ENCODE measurements around the gene IKZF2.

Gene IKZF2

GRCh38 chr2:213151437-213152064 lies at the start of gene IKZF2:
Gene IKZF2 (minus strand): TSS chr2:213151612. CDS start chr2:213148629, 2,983 bp downstream.
- DNase-seq (ENCODE audit: low read depth in 2 of 2), result peak; percentile 41

DNA sequence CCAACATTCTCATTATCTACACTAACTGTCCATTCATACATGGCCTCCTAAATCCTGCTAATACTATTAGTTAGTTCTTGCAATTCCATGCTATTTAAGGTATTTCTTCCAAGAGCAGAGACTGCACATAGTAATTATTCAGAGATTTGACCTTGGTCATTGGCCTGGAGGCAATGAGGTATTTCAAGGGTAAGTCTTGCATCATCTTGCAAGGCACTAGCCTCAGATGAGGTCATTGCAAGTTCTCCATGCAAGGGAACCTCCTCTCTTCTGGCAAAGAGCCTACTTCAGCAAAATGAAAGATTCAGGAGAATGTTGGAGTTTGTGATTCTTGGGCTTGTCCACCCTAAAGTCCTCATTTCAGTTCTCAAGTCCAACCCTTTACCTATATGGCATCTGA lies 48.5 kb upstream of the IKZF2 start:
- DNase-seq (ENCODE audit: low read depth in 2 of 2), result no peak

DNA sequence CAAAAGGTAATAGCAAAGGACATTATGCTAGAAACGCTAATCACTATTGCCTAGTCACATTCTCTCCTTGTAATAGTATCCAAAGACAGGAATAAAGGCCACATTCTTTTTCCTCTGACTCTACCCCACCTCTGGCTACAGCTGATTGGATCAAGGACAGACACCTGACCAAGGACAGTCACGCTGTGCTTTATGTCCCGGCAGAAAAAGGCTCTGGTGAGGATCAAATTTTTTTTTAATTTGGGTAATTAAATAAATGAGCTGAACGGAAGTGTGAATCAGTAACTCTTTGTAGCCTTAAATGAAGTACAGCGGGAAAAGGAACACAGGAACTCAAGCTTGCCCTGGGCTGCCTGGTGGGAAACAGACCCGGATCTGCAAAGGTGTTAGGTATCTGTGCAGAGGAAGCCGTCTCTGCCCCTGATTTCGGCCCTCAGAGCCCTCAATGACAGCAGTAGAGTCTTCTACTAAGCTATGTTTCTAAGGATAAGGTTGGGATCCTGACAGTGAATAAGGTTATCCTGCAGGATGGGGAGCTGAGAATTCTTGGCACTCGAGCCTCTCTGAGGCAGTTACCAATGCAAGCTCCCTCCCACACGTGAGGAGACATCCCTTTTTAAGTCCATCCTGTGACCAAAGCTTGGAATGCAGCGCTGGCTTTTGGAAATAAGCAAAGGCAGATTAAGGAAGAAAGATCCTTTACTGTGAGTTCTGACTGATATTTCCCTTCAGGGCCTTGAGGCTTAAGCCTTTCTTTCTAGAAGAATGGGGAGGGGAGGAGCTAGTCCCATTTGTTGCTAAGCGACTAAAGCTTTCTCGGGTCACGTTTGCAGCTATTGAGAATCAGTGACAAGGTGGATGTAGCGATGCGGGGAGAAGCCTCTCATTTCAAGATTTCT lies 37.8 kb upstream of the IKZF2 start:
- DNase-seq (ENCODE audit: low read depth in 2 of 2), result no peak

- DNase-seq (ENCODE audit: low read depth in 2 of 2), result no peak
Measured at GRCh38 chr2:213188533-213188867, 37.1 kb upstream of the IKZF2 start.

DNA sequence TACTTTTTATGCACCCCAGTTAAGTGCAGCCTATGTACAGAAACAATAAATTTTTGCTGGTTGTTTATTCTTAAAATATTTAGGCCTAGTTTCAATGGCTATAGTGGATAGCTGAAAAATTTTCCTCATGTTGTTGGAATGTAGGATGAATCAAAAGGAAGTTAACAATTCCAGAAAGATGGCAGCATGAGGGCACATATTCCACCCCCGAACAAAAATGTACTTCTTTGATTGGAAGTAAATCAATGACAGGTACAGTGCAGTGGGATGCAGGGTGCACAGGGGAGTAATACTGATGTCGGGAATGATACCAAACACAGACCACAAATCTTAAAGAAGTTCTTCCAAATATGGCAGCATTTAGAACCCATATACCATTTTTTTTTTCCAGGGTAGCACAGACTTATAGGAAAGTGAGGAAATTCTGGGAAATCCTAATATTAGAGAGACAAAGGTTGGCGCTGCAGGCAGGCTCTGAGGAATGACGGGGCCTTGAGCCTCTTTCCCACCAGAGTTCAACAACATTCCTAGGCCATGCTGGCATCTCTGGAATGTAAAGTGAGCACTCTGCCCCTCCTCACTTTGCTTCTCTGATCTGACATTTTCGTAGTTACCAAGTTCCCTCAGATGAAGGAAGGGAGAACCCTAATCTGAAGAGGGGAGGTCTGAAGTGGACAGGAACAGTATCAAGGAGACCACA lies 36.6 kb upstream of the IKZF2 start:
- DNase-seq (ENCODE audit: low read depth in 2 of 2), result no peak

DNA sequence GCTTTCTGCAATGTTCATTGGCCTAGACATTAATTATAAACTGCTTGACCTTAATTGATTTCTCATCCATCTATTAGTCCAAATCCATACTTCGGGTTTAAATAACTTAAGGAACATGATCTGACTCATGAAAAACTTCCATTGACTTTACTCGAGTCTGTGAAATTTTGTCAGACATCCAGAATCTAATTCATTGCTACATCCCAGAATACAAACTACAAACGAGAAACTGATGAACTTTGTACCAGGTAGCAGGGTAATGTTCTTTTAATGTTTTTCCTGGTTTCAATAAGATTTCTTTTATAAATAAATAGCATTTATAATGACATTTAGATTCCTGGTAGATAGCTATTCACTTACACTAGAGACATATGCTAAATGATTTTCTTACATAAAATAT lies 36.0 kb upstream of the IKZF2 start:
- DNase-seq (ENCODE audit: low read depth in 2 of 2), result no peak

- no peak for DNase-seq (ENCODE audit: low read depth in 2 of 2)
Measured at GRCh38 chr2:213185147-213185822, 33.9 kb upstream of the IKZF2 start.

- no peak for DNase-seq (ENCODE audit: low read depth in 2 of 2)
Measured at GRCh38 chr2:213181712-213182111, 30.3 kb upstream of the IKZF2 start.

GRCh38 chr2:213177679-213178078 lies 26.3 kb upstream of the IKZF2 start:
- DNase-seq (ENCODE audit: low read depth in 2 of 2), result no peak

DNA sequence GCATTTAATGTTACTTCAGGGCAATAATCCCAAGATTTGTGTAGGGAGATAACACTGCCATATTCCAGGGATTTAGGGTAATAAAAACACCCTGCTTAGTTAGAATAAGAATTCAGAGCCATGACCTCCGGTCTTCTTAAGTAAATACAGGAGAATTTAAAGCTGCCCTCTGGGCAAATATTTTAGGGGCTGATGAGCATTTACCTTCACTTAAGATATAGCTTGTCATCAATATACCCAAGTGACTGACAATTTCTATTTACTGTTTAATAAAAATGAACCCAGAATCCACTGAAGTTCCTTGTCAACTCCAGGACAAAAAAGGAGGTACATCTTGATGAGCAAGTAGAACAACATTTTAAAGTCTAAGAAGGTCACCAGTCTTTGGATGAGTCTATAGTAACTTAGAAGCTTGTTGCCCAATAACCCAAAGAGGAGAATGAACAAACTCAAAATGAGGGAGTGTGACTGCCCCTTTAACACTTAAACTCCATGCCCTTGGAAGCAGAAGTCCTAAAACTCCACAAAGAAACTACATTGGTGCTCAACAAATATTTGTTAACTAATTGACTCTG lies 24.3 kb upstream of the IKZF2 start:
- DNase-seq (ENCODE audit: low read depth in 2 of 2), result no peak

DNA sequence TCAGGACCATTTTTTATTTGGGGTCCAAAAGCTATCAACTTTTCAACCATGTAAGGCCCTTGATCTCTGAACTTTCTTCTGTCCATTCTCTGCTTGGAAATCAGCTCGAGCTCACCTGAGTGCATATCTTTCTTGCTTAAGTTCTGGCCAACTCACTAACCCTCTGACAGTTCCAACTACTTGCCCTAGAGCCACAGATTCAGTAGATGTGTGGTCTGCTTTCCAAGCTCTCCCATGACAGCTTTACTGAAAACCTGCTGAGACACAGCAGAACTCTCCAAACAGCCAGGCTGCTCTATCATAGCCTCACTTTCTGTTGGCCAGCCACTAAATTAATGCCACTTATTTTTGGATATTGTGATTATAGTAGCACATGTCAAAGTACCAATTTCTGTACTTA lies 21.2 kb upstream of the IKZF2 start:
- no peak for DNase-seq (ENCODE audit: low read depth in 2 of 2)

DNA sequence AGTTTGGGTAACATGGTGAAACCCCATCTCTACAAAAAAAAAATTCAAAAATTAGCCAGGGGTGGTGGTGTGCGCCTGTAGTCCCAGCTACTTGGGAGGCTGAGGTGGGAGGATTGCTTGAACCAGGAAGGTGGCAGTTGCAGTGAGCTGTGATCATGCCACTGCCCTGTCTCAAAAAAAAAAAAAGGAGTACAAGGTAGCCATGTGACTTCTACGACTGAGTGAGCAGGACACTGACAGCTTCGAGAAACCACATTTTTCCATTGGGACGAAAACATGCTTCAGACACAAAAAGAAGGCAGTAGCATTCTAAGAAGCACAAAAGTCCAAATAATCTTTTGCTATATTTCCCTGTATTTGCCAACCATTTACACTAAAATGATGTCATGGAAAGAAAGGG lies 19.7 kb upstream of the IKZF2 start:
- no peak for DNase-seq (ENCODE audit: low read depth in 2 of 2)

GRCh38 chr2:213167271-213167930 lies 16.0 kb upstream of the IKZF2 start:
- DNase-seq (ENCODE audit: low read depth in 2 of 2), result no peak

DNA sequence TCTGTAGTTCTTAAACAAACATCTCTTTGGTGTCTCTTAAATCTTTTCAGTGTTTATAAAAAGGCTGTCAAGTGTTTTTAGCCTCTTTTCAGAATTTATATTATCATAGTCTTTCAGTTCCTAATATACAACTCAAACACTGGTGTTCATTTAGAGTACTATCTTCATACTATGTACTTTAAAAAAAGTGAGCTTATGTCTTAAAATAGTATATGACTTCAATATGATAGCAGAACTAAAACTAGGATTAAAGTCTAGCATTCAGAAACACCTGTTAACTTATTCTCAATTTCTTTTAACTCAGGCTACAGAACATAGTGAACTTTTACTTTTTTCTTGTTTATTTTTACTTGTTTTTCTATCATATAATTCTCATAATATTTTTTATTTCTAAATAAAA lies 14.7 kb upstream of the IKZF2 start:
- no peak for DNase-seq (ENCODE audit: low read depth in 2 of 2)

DNA sequence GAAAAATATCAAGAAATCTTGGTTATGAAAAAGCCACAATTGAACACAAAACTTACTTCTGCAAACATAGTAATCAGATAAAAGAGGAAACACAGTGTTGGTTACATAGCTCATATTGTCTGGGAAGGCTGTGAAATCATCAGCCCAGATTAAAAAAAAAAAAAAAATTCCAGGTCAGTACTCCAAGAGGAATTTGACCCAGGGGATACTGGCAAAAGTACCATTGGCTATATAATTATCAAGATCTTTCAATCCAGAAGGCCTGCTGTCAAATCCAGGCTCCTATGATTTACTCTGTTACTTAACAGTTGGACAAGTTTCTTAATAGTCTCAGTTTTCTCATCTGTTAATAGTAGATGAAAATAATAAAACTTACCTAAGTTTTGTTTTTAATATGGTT lies 12.9 kb upstream of the IKZF2 start:
- DNase-seq (ENCODE audit: low read depth in 2 of 2), result no peak

- no peak for DNase-seq (ENCODE audit: low read depth in 2 of 2)
Measured at GRCh38 chr2:213162516-213163118, 11.2 kb upstream of the IKZF2 start.

DNA sequence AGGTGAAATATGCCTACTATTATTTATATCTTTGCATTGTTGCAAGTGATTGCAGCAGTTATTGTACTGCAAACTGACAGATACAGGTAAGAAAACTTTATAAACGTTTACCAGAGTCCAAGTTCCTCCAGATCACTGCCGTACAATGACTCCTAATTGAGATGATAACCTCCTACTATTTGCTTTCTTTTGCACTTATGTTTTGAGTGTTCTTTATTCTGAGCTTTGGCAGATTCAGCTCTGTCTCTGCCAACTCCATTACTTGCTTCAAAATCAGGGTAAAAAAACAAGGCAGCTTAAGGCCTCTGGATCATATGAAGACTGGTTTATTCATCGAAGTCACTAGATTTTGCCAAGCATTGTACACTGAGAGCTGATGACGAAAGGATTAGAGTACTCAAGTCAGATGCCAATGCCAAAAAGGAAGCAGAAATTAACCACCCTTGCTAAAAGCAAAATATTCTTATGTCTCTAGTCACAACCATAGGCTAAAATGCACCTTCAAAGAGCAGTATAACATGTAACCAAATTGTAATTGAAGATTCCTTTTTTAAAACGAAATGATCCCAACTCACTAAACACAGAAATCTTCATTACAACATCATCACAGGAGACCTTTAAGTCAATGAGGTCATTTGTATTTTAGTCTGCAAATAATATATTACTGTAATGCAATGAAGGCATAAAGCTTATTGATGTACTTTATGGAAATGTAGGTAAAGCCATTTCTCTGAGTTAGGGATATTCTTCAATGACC lies 10.5 kb upstream of the IKZF2 start:
- no peak for DNase-seq (ENCODE audit: low read depth in 2 of 2)

GRCh38 chr2:213159768-213160167 lies 8.4 kb upstream of the IKZF2 start:
- no peak for DNase-seq (ENCODE audit: low read depth in 2 of 2)

DNA sequence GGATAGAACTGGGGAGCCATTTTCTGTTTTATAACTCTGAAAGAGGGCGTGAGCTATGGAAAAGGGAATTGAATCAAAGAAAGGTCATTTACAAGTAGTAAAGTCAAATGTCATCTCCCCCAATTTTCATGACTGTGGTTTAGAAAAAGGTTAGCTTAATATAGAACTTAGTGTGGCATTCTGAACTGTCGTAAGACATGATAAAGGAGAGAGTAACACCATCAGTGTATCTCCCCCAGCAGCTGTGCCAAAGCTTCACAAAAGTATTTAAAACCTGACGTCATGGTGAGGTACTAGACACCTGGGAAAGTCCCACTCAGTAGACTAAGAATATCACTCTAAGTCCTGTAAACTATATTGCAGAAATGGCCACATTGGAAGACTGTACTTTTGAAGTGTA lies 5.8 kb upstream of the IKZF2 start:
- no peak for DNase-seq (ENCODE audit: low read depth in 2 of 2)

DNA sequence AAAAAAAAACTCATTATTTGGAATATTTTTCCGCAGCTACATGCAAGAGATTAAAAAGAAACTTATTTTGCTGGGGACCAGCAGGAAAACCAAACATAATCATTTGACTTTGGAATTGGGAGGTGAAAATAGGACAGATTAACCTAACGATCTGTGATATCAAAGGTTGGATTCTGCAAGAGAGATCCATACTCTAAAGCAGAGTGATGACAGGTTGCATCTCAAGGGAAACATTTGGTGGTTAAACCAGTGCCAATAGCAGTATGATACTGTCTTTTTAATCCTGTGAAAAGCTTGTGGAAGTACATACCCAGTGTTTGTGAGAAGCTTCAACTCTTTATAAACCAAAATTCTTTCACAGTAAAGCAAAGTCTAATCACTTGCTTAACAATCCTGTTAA lies 5.3 kb upstream of the IKZF2 start:
- no peak for DNase-seq (ENCODE audit: low read depth in 2 of 2)

Data from stimulated activated CD4-positive, alpha-beta T cell treated with anti-CD3 and anti-CD28 coated beads, Interleukin-12 subunit alpha, Interleukin-12 subunit beta, amount 100 ng/mL, for 24 hours (primary cell).